ENCODE data around the gene HLA-DQB2. TPM values are rescaled to one million over a fixed set of nuclear protein-coding genes. Genes with fewer than 3 reads are reported as not detected.
"Not testable (repeated sequence)": the region's sequence is repeated elsewhere in the genome, so short reads cannot be mapped to it uniquely, and the experiment has no call there.

The HLA-DQB2 gene
- total RNA-seq, result not detected

DNA sequence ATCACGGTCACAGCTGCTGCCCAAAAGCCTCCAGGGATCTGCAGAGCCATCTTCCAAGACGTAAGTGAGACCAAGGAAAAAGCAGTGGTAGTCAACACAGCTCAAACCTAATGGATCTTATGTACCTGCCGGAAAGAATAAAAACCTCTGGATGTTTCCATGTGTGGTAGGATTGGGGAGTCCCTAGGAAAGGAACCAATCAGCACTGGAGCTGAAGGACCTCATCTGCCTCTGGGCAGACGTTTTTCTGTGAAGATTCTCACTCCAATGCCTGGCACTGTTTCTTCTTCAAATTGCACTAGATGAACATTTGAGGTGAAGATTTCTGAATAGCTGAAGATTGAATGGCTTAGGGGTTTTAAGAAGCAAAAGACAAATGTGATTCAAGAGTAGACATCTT is at the start of gene HLA-DQB2:
Gene HLA-DQB2 (minus strand): TSS at position 112 of the 400 bp plus-strand sequence. CDS start 62 bp downstream, at position 50.
- Mint-ChIP-seq H3K4me3 (no peak within 1 kb of the TSS), H3K9me3 (no peaks in the 10 kb centered on the region), H3K27ac (no peak within 1 kb of the TSS), H3K27me3 (peaks cover 36% of the 10 kb centered on the region), H3K4me1 (peaks cover 2% of the 10 kb centered on the region), H3K36me3 (no peaks in the 10 kb centered on the region)
- DNase-seq, result no peak
- no peak for ATAC-seq (ENCODE audit: low read depth)
- POLR2A ChIA-PET, result no interaction called here

DNA sequence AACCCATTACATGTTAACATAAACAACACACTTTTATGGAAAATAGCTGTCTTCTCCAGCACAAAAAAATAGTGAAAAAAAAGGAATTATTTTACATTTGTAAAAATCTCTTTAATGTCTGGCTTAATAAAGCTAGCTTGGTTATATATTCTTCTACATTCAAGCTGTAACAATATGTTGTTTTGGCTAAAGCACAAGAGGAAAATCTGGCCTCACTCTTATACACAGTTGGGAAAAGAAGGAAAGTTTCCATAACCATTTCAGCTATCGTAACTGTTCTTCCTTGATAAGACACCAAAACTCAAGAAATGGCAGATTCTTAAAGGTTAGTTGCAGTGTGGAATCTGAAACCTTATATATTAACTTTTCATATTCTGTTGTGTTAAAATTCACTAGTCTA is 45.8 kb upstream of the HLA-DQB2 start:
- no peaks in the 10 kb centered on the region for H3K9me3 Mint-ChIP-seq
- peaks cover 26% of the 10 kb centered on the region for H3K27me3 Mint-ChIP-seq
- no peak overlapping the region for H3K4me3 Mint-ChIP-seq
- POLR2A ChIA-PET, result no interaction called here
- peaks cover 6% of the 10 kb centered on the region for H3K36me3 Mint-ChIP-seq
- peaks cover 4% of the 10 kb centered on the region for H3K4me1 Mint-ChIP-seq
- H3K27ac Mint-ChIP-seq, result no peak overlapping the region
- no peak for DNase-seq
- ATAC-seq (ENCODE audit: low read depth), result no peak

DNA sequence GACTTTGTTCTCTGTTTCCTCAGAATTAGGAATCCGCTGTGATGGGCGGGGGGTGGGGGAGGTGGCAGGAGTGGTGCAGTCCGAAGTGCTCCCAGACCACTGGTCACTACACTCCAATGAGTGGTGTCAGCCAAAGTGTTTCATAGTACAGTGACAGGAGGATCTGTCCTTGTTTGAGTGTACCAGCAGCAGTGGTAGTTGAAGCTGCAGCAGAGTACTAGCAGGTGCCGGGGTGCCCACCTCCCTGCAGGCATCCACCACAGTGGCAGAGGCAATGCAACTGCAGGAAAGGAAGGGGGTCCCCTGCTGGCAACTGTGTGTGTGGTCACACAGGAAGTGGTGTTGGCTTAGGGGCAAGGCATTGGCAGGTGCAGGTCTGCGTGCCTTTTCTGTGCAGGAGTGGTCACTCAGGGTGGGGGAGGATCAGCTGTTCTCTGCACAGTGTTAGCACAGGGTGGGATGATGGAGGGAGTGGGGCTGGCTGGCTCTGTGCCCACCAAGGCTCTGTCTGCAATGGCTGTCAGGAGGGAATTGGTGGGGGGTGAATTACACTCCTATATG is 43.8 kb upstream of the HLA-DQB2 start:
- peak; percentile 50 for ATAC-seq (ENCODE audit: low read depth)
- Mint-ChIP-seq H3K4me3 (no peak overlapping the region), H3K36me3 (peaks cover 4% of the 10 kb centered on the region), H3K9me3 (no peaks in the 10 kb centered on the region), H3K27ac (no peak overlapping the region), H3K27me3 (peaks cover 47% of the 10 kb centered on the region), H3K4me1 (peaks cover 4% of the 10 kb centered on the region)
- POLR2A ChIA-PET, result no interaction called here
- DNase-seq, result no peak

DNA sequence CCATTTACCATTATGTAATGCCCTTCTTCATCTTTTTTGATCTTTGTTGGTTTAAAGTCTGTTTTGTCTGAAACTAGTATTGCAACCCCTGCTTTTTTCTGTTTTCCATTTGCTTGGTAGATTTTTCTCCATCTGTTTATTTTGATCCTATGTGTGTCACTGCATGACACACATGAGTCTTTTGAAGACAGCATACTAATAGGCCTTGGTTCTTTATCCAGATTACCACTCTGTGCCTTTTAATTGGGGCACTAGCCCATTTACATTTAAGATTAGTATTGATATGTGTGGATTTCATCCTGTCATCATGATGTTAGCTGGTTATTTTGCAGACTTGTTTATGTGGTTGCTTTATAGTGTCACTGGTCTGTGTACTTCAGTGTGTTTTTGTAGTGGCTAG is 42.1 kb upstream of the HLA-DQB2 start:
- POLR2A ChIA-PET, result not testable (repeated sequence)

DNA sequence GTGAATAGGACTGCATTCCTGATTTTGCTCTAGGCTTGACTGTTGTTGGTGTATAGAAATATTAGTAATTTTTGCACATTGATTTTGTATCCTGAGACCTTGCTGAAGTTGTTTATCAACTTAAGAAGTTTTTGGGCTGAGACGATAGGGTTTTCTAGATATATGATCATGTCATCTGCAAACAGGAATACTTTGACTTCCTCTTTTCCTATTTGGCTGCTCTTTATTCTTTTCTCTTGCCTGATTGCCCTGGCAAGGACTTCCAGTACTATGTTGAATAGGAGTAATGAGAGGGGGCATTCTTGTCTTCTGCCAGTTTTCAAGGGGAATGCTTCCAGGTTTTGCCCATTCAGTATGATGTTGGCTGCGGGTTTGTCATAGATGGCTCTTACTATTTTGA is 40.1 kb upstream of the HLA-DQB2 start:
- H3K27ac Mint-ChIP-seq, result no peak overlapping the region
- H3K9me3 Mint-ChIP-seq, result peaks cover 5% of the 10 kb centered on the region
- H3K4me3 Mint-ChIP-seq, result no peak overlapping the region
- H3K27me3 Mint-ChIP-seq, result peaks cover 72% of the 10 kb centered on the region
- POLR2A ChIA-PET, result no interaction called here
- peaks cover 6% of the 10 kb centered on the region for H3K36me3 Mint-ChIP-seq
- H3K4me1 Mint-ChIP-seq, result peaks cover 5% of the 10 kb centered on the region
- ATAC-seq (ENCODE audit: low read depth) (no peak), DNase-seq (no peak)

More for the DNA sequence above, 42.1 kb upstream of the HLA-DQB2 start:
- H3K36me3 Mint-ChIP-seq; ATAC-seq (ENCODE audit: low read depth); DNase-seq; H3K27ac Mint-ChIP-seq; H3K4me3 Mint-ChIP-seq; H3K4me1 Mint-ChIP-seq; H3K9me3 Mint-ChIP-seq: not testable (repeated sequence)
- peaks cover 62% of the 10 kb centered on the region for H3K27me3 Mint-ChIP-seq

DNA sequence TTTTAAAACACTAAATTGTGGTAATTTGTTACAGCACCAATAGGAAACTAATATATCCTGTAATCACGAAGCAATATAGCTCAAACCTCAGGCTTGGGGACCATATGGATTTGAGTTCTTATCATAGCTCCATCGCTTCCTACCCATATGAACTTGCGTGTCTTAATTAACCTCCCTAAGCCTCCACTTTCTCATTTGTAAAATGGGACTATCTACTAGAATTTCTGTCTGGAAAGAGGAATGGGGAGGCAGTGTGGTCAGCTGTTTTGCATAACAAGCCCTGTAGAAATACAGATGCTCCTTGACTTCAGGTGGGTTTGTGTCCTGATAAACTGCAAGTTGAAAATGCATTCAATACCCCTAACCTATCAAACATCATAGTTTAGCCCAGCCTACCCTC is 36.4 kb upstream of the HLA-DQB2 start:
- peaks cover 5% of the 10 kb centered on the region for H3K9me3 Mint-ChIP-seq
- no peak for ATAC-seq (ENCODE audit: low read depth)
- POLR2A ChIA-PET, result interaction anchor here (0.6 to 0.8 kb wide), 2 partner anchors 15 to 141 kb away, joined by 3 read pairs; partner anchors contain the start of gene HLA-DMB

DNA sequence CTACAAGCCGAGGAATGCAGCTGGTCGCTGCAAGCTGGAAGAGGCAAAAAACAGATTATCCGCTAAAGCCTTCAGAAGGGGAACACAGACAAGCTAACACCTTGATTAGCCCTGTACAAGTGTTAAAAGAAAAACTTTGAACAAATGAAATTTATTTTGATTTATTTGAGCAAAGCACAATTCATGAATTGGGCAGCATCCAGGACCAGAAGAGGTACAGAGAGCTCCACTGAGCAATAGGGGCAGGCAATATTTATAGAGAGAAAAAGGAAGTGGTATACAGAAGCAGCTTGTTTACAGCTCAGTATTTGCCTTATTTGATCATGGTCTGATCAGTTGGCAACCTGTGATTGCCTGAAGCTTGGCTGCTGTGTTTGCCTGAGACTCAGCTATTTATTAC is 35.8 kb upstream of the HLA-DQB2 start:
- peaks cover 51% of the 10 kb centered on the region for H3K27me3 Mint-ChIP-seq
- DNase-seq (no peak), ATAC-seq (ENCODE audit: low read depth) (no peak)
- peaks cover 2% of the 10 kb centered on the region for H3K36me3 Mint-ChIP-seq
- H3K4me3 Mint-ChIP-seq, result no peak overlapping the region
- POLR2A ChIA-PET, result interaction anchor here (0.6 kb wide), 1 partner anchor 15 kb away, joined by 3 read pairs; no protein-coding TSS in a partner anchor
- peaks cover 26% of the 10 kb centered on the region for H3K4me1 Mint-ChIP-seq
- peaks cover 5% of the 10 kb centered on the region for H3K9me3 Mint-ChIP-seq
- H3K27ac Mint-ChIP-seq, result no peak overlapping the region

More for the DNA sequence above, 36.4 kb upstream of the HLA-DQB2 start:
- Mint-ChIP-seq H3K27me3 (peaks cover 56% of the 10 kb centered on the region), H3K36me3 (peaks cover 2% of the 10 kb centered on the region), H3K27ac (no peak overlapping the region), H3K4me1 (peaks cover 20% of the 10 kb centered on the region), H3K4me3 (no peak overlapping the region)
- no peak for DNase-seq

DNA sequence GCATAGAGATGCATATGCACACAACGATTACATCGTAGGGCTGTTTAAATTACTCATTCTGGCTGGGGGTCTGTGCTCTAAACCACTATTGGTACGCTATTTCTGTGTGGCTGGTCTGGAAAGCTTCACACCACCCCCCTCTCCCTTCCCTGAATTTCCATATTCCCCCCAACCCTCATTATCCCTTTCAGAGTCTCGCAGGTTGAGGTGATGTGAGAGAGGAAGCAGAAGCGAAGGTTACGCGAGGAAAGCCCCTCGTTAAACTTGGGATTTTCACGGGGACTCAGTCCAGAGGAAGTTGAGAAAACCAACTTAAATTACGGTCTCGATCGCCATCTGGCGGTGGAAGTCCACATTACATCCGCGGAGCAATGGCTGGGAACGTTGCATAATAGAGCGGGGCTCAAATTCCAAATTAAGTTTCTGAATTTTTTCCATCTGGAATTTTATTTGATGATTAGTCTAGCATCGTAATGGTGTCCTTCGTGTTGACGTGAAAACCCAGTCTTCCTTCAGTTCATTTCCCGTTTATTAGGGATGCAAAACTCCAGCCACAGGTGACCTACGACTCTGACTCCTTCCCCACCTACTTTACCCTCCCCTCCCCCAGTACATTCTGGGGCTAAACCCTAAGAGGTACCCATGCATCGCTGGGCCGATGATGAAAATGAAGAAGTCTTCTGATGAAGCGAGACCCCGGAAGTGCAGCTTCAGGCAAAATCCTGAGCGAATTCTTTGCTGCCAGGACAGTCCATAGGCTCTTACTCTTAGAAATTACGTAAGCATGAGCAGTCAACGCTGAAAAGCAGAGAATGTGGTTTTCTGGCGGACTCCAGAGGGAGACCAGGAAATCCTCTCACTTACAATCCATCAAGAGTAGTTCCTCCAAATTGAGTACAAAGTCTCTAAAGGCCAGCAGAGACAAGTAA is 33.8 kb upstream of the HLA-DQB2 start:
- ATAC-seq (ENCODE audit: low read depth) (peak; percentile 57), DNase-seq (peak; percentile 84)
- Mint-ChIP-seq H3K4me3 (peak overlapping the region; percentile 68), H3K27me3 (peaks cover 44% of the 10 kb centered on the region), H3K36me3 (peaks cover 2% of the 10 kb centered on the region), H3K9me3 (peaks cover 5% of the 10 kb centered on the region), H3K4me1 (peaks cover 32% of the 10 kb centered on the region), H3K27ac (no peak overlapping the region)
- POLR2A ChIA-PET, result interaction anchor here (0.9 kb wide), 1 partner anchor 48 kb away, joined by 4 read pairs; no protein-coding TSS in a partner anchor

DNA sequence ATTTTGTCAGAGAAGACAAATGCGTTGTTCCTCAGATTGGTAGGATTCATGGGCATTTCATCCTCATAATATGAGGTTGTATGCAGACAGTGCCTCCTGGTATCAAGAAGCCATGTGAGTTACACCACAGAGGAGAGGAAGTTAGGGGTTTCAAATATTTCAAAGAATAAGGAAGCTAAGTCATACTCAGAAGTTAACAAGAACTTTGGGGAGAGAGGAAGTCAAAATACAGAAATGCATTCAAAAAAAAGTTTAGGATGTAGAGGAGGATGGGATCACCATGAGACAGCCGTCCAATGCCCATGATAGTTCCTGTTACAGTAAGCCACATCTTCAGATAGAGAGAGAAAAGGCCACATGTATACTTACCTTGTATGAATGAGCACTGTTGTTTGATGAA is 31.2 kb upstream of the HLA-DQB2 start:
- POLR2A ChIA-PET, result no interaction called here
- peak overlapping the region; percentile 58 for H3K4me3 Mint-ChIP-seq

DNA sequence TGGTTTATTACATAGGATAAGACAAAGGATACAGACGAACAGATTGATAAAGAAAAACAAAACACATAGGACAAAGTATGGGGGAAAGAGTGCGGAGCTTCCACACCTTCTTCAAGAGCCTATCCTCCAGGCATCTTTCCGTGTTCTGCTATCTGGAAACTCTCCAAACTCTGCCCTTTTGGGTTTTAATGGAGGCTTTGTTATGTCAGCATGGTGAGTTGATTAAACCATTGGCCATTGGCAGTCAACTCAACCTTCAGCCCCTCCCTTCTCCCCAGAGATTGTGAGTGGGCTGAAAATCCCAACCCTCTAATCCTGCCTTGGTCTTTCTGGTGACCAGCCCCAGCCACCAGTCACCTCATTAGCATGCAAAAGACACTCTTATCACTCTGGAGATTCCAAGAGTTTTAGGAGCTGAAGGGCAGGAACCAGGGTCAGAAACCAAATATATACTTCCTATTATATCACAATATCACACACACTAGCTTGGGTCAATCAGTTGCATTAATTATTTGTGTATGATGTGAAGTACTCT is 29.6 kb upstream of the HLA-DQB2 start:
- Mint-ChIP-seq H3K4me1 (peaks cover 30% of the 10 kb centered on the region), H3K36me3 (no peaks in the 10 kb centered on the region), H3K4me3 (no peak overlapping the region), H3K27me3 (peaks cover 48% of the 10 kb centered on the region), H3K27ac (no peak overlapping the region), H3K9me3 (no peaks in the 10 kb centered on the region)
- DNase-seq, result no peak
- POLR2A ChIA-PET, result no interaction called here
- ATAC-seq (ENCODE audit: low read depth), result no peak

More for the DNA sequence above, 31.2 kb upstream of the HLA-DQB2 start:
- Mint-ChIP-seq H3K27me3 (peaks cover 48% of the 10 kb centered on the region), H3K27ac (peak overlapping the region; percentile 0), H3K9me3 (peaks cover 5% of the 10 kb centered on the region), H3K36me3 (peaks cover 2% of the 10 kb centered on the region), H3K4me1 (peaks cover 32% of the 10 kb centered on the region)
- DNase-seq (no peak), ATAC-seq (ENCODE audit: low read depth) (peak; percentile 66)

DNA sequence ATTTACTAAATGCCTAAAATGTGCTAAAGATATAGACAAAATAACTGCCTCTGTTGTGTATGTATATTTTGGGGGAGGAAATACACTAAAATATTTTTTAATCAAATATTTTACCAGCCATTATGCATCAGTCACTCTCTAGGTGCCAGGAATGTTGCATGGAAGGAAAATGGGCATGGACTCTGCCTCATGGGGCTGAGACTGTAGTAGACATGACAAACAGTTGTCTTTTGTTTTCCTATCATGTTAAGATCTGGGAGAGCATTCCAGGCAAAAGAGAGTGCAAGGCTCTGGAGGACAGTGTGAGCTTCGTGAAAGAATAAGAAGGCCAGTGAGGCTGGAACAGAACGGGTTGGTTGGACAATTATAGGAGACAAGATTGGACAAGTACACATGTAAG is 27.0 kb upstream of the HLA-DQB2 start:
- no peak for ATAC-seq (ENCODE audit: low read depth)
- DNase-seq, result no peak

DNA sequence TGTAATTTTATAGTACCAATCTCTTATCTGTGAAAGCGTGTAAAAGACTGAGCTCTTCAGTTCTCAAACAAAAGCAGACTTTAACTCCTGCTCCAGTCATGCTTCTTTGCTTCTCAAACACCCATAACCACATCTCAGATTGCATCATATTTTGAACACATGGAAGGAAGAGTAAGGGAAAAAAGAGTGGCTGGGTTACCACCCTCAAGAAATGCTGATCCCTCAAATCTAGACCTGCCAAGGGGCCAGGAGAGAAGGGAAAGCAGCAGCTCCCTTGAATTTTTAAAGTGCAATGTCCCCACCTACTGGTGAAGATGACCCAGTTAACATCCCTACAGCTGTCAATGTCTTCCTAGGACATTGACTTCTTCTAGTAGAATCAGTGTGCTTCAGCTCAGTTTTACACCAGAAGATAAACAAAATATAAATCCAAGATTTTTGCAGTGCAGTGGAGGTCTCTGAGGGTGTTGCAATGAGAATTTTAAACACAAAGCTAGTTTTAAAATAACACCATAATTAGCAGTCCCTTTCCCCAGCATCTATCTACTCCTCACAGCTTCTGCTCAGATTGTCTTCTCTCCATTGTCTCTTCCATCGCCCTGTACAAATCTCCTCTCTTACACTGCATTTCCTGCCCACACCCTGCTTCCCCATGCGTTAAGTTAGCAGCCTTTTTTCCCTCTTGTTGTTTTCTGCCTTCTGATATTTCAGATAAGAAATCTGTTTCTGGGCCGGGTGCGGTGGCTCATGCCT is 22.6 kb upstream of the HLA-DQB2 start:
- H3K9me3 Mint-ChIP-seq, result no peaks in the 10 kb centered on the region
- H3K4me3 Mint-ChIP-seq, result no peak overlapping the region
- H3K27ac Mint-ChIP-seq, result no peak overlapping the region
- ATAC-seq (ENCODE audit: low read depth), result no peak
- H3K27me3 Mint-ChIP-seq, result peaks cover 69% of the 10 kb centered on the region
- no peak for DNase-seq
- POLR2A ChIA-PET, result no interaction called here
- no peaks in the 10 kb centered on the region for H3K36me3 Mint-ChIP-seq
- H3K4me1 Mint-ChIP-seq, result peaks cover 2% of the 10 kb centered on the region

More for the DNA sequence above, 27.0 kb upstream of the HLA-DQB2 start:
- H3K36me3 Mint-ChIP-seq, result no peaks in the 10 kb centered on the region
- H3K9me3 Mint-ChIP-seq, result no peaks in the 10 kb centered on the region
- peaks cover 69% of the 10 kb centered on the region for H3K27me3 Mint-ChIP-seq
- H3K27ac Mint-ChIP-seq, result no peak overlapping the region
- POLR2A ChIA-PET, result no interaction called here
- no peak overlapping the region for H3K4me3 Mint-ChIP-seq
- peaks cover 19% of the 10 kb centered on the region for H3K4me1 Mint-ChIP-seq

DNA sequence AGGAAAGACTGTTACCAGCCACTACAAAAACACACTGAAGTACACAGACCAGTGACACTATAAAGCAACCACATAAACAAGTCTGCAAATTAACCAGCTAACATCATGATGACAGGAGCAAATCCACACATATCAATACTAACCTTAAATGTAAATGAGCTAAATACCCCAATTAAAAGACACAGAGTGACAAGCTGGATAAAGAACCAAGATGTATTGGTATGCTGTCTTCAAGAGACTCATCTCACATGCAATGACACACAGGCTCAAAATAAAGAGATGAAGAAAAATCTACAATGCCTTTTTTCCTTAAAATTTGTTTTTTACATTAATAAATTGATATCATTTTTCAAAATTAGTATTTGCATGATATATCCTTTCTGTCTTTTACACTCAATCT is 19.6 kb upstream of the HLA-DQB2 start:
- H3K9me3 Mint-ChIP-seq; ATAC-seq (ENCODE audit: low read depth): not testable (repeated sequence)

More for the DNA sequence above, 19.6 kb upstream of the HLA-DQB2 start:
- H3K27me3 Mint-ChIP-seq, result peaks cover 57% of the 10 kb centered on the region
- H3K27ac Mint-ChIP-seq, H3K36me3 Mint-ChIP-seq, POLR2A ChIA-PET, H3K4me3 Mint-ChIP-seq, H3K4me1 Mint-ChIP-seq, DNase-seq: not testable (repeated sequence)
